Measurements from ENCODE around the gene ATP10A.

Gene ATP10A

DNA sequence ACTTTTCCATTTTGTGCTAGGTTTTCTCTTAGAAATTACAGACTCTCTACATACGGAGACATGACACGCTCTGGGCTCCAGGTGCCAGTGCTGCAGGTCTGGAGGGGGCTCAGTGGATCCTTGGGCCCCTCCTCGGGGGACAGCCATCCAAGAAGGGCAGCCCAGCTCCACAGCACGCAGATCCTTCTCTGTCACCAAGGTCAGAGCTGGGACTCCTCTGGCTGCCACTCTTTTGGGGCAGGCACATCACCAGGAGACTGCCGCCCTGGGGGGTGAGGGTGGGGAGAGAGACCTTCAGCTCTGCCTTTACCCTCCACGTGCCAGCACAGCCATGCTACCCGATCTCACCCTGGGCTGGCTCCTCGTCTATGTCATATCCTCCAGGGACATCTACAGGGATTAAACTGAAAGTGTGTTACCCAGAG lies 65.6 kb downstream of the ATP10A start:
- no peaks in the 10 kb centered on the region for H3K36me3 ChIP-seq (ENCODE audit: insufficient read depth, low read length)
- H2AFZ ChIP-seq (ENCODE audit: low read length), result no peak overlapping the region
- no peaks in the 10 kb centered on the region for H3F3A ChIP-seq (ENCODE audit: insufficient read depth, low read length)
- H3K27me3 ChIP-seq (ENCODE audit: insufficient read depth, low read length), result no peaks in the 10 kb centered on the region
- H4K20me1 ChIP-seq (ENCODE audit: insufficient read depth, low read length), result no peaks in the 10 kb centered on the region
- H3K4me2 ChIP-seq (ENCODE audit: low read length), result no peak overlapping the region
- H3K79me2 ChIP-seq (ENCODE audit: insufficient read depth, low read length), result no peaks in the 10 kb centered on the region
- TF ChIP-seq, protein P1, sequence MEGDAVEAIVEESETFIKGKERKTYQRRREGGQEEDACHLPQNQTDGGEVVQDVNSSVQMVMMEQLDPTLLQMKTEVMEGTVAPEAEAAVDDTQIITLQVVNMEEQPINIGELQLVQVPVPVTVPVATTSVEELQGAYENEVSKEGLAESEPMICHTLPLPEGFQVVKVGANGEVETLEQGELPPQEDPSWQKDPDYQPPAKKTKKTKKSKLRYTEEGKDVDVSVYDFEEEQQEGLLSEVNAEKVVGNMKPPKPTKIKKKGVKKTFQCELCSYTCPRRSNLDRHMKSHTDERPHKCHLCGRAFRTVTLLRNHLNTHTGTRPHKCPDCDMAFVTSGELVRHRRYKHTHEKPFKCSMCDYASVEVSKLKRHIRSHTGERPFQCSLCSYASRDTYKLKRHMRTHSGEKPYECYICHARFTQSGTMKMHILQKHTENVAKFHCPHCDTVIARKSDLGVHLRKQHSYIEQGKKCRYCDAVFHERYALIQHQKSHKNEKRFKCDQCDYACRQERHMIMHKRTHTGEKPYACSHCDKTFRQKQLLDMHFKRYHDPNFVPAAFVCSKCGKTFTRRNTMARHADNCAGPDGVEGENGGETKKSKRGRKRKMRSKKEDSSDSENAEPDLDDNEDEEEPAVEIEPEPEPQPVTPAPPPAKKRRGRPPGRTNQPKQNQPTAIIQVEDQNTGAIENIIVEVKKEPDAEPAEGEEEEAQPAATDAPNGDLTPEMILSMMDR (IDR thresholded peaks at IDR 0.05; ENCODE audit: low read length), result no peak
- TF ChIP-seq EZH2 (IDR thresholded peaks at IDR 0.05; ENCODE audit: borderline replicate concordance, low read length), result no peak
- no peaks in the 10 kb centered on the region for H3K9me2 ChIP-seq (ENCODE audit: low read depth, low read length)
- H3K9ac ChIP-seq (ENCODE audit: low read length), result no peak overlapping the region
- H3K27ac ChIP-seq (ENCODE audit: low read depth, low read length, poor library complexity, severe bottlenecking), result no peak overlapping the region
- no peak overlapping the region for H3K4me3 ChIP-seq (ENCODE audit: low read depth, low read length, poor library complexity, severe bottlenecking)
- no peaks in the 10 kb centered on the region for H3K4me1 ChIP-seq (ENCODE audit: insufficient read depth, low read length, severe bottlenecking)
- H3K9me3 ChIP-seq (ENCODE audit: low read length), result no peaks in the 10 kb centered on the region

DNA sequence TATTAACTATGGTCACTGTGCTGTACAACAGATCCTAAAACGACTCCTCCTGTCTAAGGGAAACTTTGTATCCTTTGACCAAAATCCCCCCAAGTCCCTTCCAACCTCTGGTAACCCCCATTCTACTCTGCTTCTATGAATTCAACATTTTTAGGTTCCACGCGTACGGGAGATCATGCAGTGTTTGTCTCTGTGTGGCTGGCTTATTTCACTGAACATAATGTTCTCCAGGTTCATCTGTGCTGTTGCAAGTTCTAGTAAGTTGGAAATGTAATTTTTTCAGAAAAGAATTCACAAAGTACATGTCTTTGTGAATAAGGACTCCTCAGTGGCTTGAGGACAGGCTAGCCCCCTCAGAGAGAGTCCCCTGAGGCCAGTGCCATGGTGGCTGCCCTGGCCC lies 66.1 kb downstream of the ATP10A start:
- H3K79me2 ChIP-seq (ENCODE audit: insufficient read depth, low read length), result no peaks in the 10 kb centered on the region
- H3F3A ChIP-seq (ENCODE audit: insufficient read depth, low read length), result no peaks in the 10 kb centered on the region
- no peaks in the 10 kb centered on the region for H3K36me3 ChIP-seq (ENCODE audit: insufficient read depth, low read length)
- no peak overlapping the region for H3K27ac ChIP-seq (ENCODE audit: low read depth, low read length, poor library complexity, severe bottlenecking)
- no peaks in the 10 kb centered on the region for H3K9me2 ChIP-seq (ENCODE audit: low read depth, low read length)
- no peak overlapping the region for H3K4me3 ChIP-seq (ENCODE audit: low read depth, low read length, poor library complexity, severe bottlenecking)
- H4K20me1 ChIP-seq (ENCODE audit: insufficient read depth, low read length), result no peaks in the 10 kb centered on the region
- TF ChIP-seq EZH2 (IDR thresholded peaks at IDR 0.05; ENCODE audit: borderline replicate concordance, low read length), result no peak
- TF ChIP-seq, protein P1 (IDR thresholded peaks at IDR 0.05; ENCODE audit: low read length), result no peak
- H2AFZ ChIP-seq (ENCODE audit: low read length), result no peak overlapping the region
- H3K4me1 ChIP-seq (ENCODE audit: insufficient read depth, low read length, severe bottlenecking), result no peaks in the 10 kb centered on the region
- H3K27me3 ChIP-seq (ENCODE audit: insufficient read depth, low read length), result no peaks in the 10 kb centered on the region
- H3K4me2 ChIP-seq (ENCODE audit: low read length), result no peak overlapping the region
- no peak overlapping the region for H3K9ac ChIP-seq (ENCODE audit: low read length)
- H3K9me3 ChIP-seq (ENCODE audit: low read length), result no peaks in the 10 kb centered on the region

DNA sequence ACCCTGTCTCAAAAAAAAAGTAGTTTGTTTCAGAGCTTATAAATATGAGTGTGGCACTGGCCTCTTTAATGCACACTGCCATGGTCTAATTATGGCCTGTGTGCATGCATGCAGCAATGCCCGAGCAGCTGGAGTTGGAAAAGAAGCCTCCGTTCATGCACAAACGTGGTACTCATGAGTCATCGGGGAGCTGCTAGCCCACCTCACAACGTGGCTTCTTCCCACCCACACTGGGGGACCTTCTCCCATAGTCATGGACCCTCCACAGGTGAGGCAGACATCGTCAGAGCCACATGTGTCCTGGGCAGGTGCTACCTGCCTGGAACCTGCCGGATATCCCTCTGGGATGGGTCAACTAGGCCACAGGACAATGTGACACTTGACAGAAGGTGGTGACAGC lies 66.7 kb downstream of the ATP10A start:
- Histone ChIP-seq H3K4me2 (ENCODE audit: low read length) (no peak overlapping the region), H3K79me2 (ENCODE audit: insufficient read depth, low read length) (no peaks in the 10 kb centered on the region), H3K4me3 (ENCODE audit: low read depth, low read length, poor library complexity, severe bottlenecking) (no peak overlapping the region), H3K9ac (ENCODE audit: low read length) (no peak overlapping the region), H3F3A (ENCODE audit: insufficient read depth, low read length) (no peaks in the 10 kb centered on the region), H3K9me3 (ENCODE audit: low read length) (no peaks in the 10 kb centered on the region), H3K27me3 (ENCODE audit: insufficient read depth, low read length) (no peaks in the 10 kb centered on the region), H3K27ac (ENCODE audit: low read depth, low read length, poor library complexity, severe bottlenecking) (no peak overlapping the region), H4K20me1 (ENCODE audit: insufficient read depth, low read length) (no peaks in the 10 kb centered on the region), H2AFZ (ENCODE audit: low read length) (no peak overlapping the region), H3K4me1 (ENCODE audit: insufficient read depth, low read length, severe bottlenecking) (no peaks in the 10 kb centered on the region), H3K36me3 (ENCODE audit: insufficient read depth, low read length) (no peaks in the 10 kb centered on the region), H3K9me2 (ENCODE audit: low read depth, low read length) (no peaks in the 10 kb centered on the region)
- no peak for TF ChIP-seq EZH2 (IDR thresholded peaks at IDR 0.05; ENCODE audit: borderline replicate concordance, low read length)
- TF ChIP-seq, protein P1 (IDR thresholded peaks at IDR 0.05; ENCODE audit: low read length), result no peak
